Measurements from ENCODE around the gene RMI2.

GRCh38 chr16:11353158-11353557 is 7.9 kb downstream of the RMI2 start:
- TF ChIP-seq CTCF (IDR thresholded peaks at IDR 0.05) (no peak), POLR2A (IDR thresholded peaks at IDR 0.05) (no peak)
